ENCODE results near the gene GPR148. TPM values are rescaled to one million over a fixed set of nuclear protein-coding genes. Genes with fewer than 3 reads are reported as not detected.

The GPR148 gene
- total RNA-seq, 1 experiment from 2014 or later = not detected

- H4K8ac ChIP-seq (replicated peaks; ENCODE audit: insufficient read length, low read depth, low read length) = no peak overlapping the region
- no peak overlapping the region for H2AK5ac ChIP-seq (ENCODE audit: insufficient read length, low read length)
- DNase-seq = no peak
- H3K4me1 ChIP-seq (ENCODE audit: insufficient read depth, low read length) = no peaks in the 10 kb centered on the region
- no peak overlapping the region for H3T11ph ChIP-seq (ENCODE audit: low read length)
- no peaks in the 10 kb centered on the region for H3K79me2 ChIP-seq (ENCODE audit: insufficient read depth, low read length)
- H2BK5ac ChIP-seq (ENCODE audit: insufficient read length, low read length) = no peak overlapping the region
- Mint-ChIP-seq H3K36me3 (ENCODE audit: insufficient read depth in 1 of 3, low read depth in 3 of 3) (peaks cover 0 to 9% (median 7%) of the 10 kb centered on the region in 3 experiments; a peak in 4 of 7 replicates), H3K4me1 (peaks cover 0 to 6% of the 10 kb centered on the region in 2 experiments; a peak in 3 of 4 replicates), H3K9me3 (peaks cover 7 to 14% of the 10 kb centered on the region in 2 experiments; a peak in 3 of 5 replicates), H3K27me3 (ENCODE audit: low read depth) (no peaks in the 10 kb centered on the region), H3K4me3 (no peak overlapping the region), H3K27ac (peak overlapping the region in 1 of 3 experiments; percentile 39; a peak in 2 of 7 replicates)
- H4K20me1 ChIP-seq (ENCODE audit: control insufficient read depth, insufficient read depth, insufficient read length) = no peaks in the 10 kb centered on the region
- H3K79me1 ChIP-seq (ENCODE audit: insufficient read depth, low read depth, low read length, poor library complexity, severe bottlenecking) = no peaks in the 10 kb centered on the region
- H4K91ac ChIP-seq (ENCODE audit: insufficient read length, low read depth, low read length) = no peak overlapping the region
- no peak overlapping the region for H3K4ac ChIP-seq (ENCODE audit: low read depth, low read length)
- H3K18ac ChIP-seq (ENCODE audit: insufficient read length, low read depth, low read length) = no peak overlapping the region
- no peak overlapping the region for H3K4me2 ChIP-seq (ENCODE audit: insufficient read depth, insufficient read length, low read length)
- no peak overlapping the region for H3K9ac ChIP-seq (ENCODE audit: extremely low read depth, insufficient read length, low read length)
- no peak overlapping the region for H2AFZ ChIP-seq (ENCODE audit: low read length)
- H2BK15ac ChIP-seq (ENCODE audit: low read depth, low read length) = no peak overlapping the region
- no peaks in the 10 kb centered on the region for H3K23me2 ChIP-seq (ENCODE audit: insufficient read length, low read depth, low read length, poor library complexity, severe bottlenecking)
- no peak overlapping the region for H3K27ac ChIP-seq (ENCODE audit: insufficient read length, low read depth, low read length)
- no peak overlapping the region for H4K5ac ChIP-seq (ENCODE audit: insufficient read length, low read depth, low read length)
- no peaks in the 10 kb centered on the region for H3K27me3 ChIP-seq (ENCODE audit: insufficient read depth, low read length)
- no peak overlapping the region for H2BK20ac ChIP-seq (ENCODE audit: low read depth, low read length, poor library complexity, severe bottlenecking)
- H2BK120ac ChIP-seq (ENCODE audit: low read depth, low read length, poor library complexity, severe bottlenecking) = no peak overlapping the region
- H3K23ac ChIP-seq (ENCODE audit: insufficient read length, low read depth, low read length) = no peak overlapping the region
- TF ChIP-seq, protein P1, sequence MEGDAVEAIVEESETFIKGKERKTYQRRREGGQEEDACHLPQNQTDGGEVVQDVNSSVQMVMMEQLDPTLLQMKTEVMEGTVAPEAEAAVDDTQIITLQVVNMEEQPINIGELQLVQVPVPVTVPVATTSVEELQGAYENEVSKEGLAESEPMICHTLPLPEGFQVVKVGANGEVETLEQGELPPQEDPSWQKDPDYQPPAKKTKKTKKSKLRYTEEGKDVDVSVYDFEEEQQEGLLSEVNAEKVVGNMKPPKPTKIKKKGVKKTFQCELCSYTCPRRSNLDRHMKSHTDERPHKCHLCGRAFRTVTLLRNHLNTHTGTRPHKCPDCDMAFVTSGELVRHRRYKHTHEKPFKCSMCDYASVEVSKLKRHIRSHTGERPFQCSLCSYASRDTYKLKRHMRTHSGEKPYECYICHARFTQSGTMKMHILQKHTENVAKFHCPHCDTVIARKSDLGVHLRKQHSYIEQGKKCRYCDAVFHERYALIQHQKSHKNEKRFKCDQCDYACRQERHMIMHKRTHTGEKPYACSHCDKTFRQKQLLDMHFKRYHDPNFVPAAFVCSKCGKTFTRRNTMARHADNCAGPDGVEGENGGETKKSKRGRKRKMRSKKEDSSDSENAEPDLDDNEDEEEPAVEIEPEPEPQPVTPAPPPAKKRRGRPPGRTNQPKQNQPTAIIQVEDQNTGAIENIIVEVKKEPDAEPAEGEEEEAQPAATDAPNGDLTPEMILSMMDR (conservative IDR thresholded peaks at IDR 0.05) = no peak
- no peak overlapping the region for H3K14ac ChIP-seq (ENCODE audit: insufficient read depth, low read length)
- no CpG with 5 or more reads among the region's 7 CpGs for WGBS (ENCODE audit: extremely low coverage, insufficient read length, low lambda C conversion rate)
- no peak overlapping the region for H2BK12ac ChIP-seq (ENCODE audit: insufficient read length, low read depth, low read length)
- no peaks in the 10 kb centered on the region for H3K9me3 ChIP-seq (ENCODE audit: control insufficient read depth, low read depth, low read length)
- H3K56ac ChIP-seq (ENCODE audit: insufficient read length, low read depth, low read length) = no peak overlapping the region
These were observed 40.6 kb downstream of the GPR148 start for GRCh38 chr2:130769343-130769907.

Data from H9 (cell line).